Endothelial cell of umbilical vein (primary cell): ENCODE measurements around the gene PARVA.

Source experiments
- CTCF ChIP-seq, 2 donors: IDR thresholded peaks; 1 replicate in 1 of 2; 2 replicates in 1 of 2; pipeline ENCODE4 v1.5.1; 2011; ENCODE audit warnings: low read length in 2 of 2, mild to moderate bottlenecking in 2 of 2, moderate library complexity in 2 of 2, control low read depth in 1 of 2, inconsistent platforms in 1 of 2, low read depth in 1 of 2; ENCODE audit not compliant: insufficient read depth in 1 of 2; ENCODE audit errors: extremely low read depth in 1 of 2
- MYC ChIP-seq: IDR thresholded peaks from one replicate; pipeline ENCODE4 v1.6.1; 2011; ENCODE audit warnings: mild to moderate bottlenecking, low read depth, low read length
- POLR2A ChIP-seq: IDR thresholded peaks from 2 replicates; pipeline ENCODE4 v1.6.1; 2012; ENCODE audit warnings: low read depth, mild to moderate bottlenecking, control low read depth, low read length
- POLR2AphosphoS5 ChIP-seq: IDR thresholded peaks from 2 replicates; pipeline ENCODE4 v1.6.1; 2012; ENCODE audit warnings: low read depth, mild to moderate bottlenecking, control low read depth, low read length, moderate library complexity; ENCODE audit not compliant: insufficient read depth

- TF ChIP-seq CTCF (IDR thresholded peaks at IDR 0.05; ENCODE audit: extremely low read depth in 1 of 2, insufficient read depth in 1 of 2, low read depth in 1 of 2, low read length in 2 of 2) (no peak), POLR2AphosphoS5 (no peak), POLR2A (no peak), MYC (no peak)
These were observed 196.5 kb downstream of the PARVA start for GRCh38 chr11:12573707-12574485.
